Testis (tissue), 2 donors: ENCODE measurements around the gene IL23A.

Experiments
- POLR2A ChIP-seq: fragments of 450-650 bp; IDR thresholded peaks from one replicate; pipeline ENCODE4 v1.6.1; 2017; ENCODE audit warnings: antibody characterized with exemption, mild to moderate bottlenecking, moderate library complexity
- TF ChIP-seq, protein P1 (sequence below), 3 experiments: fragments of 450-650 bp in 2 of 3; fragments of 200-600 bp in 1 of 3; sonication (generic) in 1 of 3; IDR thresholded peaks; one replicate each; pipeline ENCODE4 v1.5.1; 2016 to 2019; ENCODE audit warnings: antibody characterized with exemption in 3 of 3, mild to moderate bottlenecking in 2 of 3, moderate library complexity in 1 of 3

DNA sequence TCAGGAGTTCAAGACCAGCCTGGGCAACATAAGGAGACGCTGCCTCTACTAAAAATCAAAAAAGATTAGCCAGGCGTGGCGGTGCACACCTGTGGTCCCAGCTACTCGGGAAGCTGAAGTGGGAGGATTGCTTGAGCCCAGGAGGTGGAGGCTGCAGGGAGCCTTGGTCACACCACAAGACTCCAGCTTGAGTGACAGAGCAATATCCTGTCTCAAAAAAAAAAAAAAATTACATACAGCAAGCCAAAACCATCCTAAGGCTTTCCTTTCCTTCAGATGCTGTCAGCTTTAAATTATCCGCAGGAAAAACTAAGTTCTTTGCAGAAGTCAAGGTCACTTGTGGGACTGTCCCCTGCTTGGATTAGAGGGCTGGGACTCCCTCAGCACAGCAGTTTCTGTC, 39.9 kb upstream of the IL23A start:
- TF ChIP-seq, protein P1, sequence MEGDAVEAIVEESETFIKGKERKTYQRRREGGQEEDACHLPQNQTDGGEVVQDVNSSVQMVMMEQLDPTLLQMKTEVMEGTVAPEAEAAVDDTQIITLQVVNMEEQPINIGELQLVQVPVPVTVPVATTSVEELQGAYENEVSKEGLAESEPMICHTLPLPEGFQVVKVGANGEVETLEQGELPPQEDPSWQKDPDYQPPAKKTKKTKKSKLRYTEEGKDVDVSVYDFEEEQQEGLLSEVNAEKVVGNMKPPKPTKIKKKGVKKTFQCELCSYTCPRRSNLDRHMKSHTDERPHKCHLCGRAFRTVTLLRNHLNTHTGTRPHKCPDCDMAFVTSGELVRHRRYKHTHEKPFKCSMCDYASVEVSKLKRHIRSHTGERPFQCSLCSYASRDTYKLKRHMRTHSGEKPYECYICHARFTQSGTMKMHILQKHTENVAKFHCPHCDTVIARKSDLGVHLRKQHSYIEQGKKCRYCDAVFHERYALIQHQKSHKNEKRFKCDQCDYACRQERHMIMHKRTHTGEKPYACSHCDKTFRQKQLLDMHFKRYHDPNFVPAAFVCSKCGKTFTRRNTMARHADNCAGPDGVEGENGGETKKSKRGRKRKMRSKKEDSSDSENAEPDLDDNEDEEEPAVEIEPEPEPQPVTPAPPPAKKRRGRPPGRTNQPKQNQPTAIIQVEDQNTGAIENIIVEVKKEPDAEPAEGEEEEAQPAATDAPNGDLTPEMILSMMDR (IDR thresholded peaks at IDR 0.05), result no peak
- no peak for TF ChIP-seq POLR2A
